HG02885 (cell line): ENCODE data around the gene CDK4.
A peak's percentile ranks its signal among the peaks of the same experiment; 100 is the strongest.

Source experiments
- ATAC-seq: cut with Tn5 transposase; IDR thresholded peaks from one replicate; pipeline ENCODE4 v1.9.1; 2021; ENCODE audit warnings: mild to moderate bottlenecking; ENCODE audit not compliant: unreplicated experiment, poor library complexity

The CDK4 gene

GRCh38 chr12:57741844-57742738 lies 10.0 kb downstream of the CDK4 start:
- peak; percentile 65 for ATAC-seq

GRCh38 chr12:57741413-57741789 lies 10.7 kb downstream of the CDK4 start:
- ATAC-seq: no peak

DNA sequence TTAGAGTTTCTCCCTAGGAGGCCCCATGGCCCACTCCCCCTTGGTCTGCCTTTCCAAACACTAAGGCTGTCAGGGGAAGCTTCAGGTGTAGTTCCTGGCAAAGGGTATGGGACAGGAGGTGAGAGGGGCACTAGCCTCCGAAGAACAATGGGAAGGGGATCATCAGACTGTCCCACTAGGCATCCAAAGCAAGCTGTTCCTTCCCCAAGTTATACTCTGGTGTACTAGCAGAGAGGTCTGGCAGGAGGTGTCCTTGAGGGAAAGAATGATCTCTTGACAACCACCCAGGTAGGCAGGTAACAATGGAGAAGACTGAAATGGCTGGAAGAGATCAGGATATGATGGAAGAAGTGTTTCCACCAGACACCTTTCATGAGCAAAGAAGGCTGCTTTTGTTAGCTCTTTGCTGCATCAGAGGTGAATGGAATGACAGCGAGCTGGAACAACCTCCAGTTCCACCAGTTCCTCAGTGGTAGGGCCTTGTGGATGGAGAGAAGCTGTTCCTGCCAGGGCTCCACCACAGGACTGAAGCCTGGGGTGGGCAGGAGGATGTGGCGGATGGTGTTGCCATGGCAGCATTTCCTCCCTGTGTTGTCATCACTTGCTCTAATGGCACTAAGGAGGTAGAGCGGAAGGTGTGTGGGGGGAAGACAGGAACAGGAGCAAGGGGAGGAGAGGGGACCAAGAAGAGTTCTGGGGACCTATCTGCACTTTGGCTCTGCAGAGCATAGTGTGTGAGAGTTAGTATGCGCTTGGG lies 11.3 kb downstream of the CDK4 start:
- ATAC-seq: peak; percentile 42

GRCh38 chr12:57739914-57740538 lies 12.1 kb downstream of the CDK4 start:
- no peak for ATAC-seq

- no peak for ATAC-seq
Measured at GRCh38 chr12:57739387-57739786, 12.7 kb downstream of the CDK4 start.

DNA sequence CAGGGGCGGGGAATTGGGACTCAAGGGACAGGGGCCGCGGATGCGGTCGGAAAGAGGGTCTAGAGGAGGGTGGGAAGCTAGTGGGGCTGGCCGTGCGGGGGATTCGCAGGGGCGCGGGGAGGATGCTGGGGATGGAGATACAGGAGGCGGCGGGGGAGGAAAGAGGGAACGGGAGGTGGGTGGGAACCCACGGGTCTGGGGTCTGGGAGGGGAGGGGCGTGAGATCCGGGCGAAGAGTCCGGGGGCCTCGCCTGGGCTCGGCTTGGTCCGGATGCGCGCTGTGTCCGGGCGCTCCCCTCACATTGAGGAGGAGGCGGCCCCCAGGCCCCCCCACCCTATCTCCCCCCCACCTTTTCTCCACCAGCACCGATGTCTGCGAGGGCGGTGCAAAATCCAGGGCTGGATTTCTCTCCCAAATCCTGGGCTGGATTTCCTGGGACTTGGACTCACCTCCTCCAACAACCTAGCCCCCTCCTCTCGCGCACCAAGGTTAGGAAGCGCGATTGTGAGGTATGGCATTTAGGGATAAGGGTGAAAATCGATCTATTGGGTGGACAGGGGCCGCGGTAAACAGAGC lies 13.4 kb downstream of the CDK4 start, which contains the start of gene AGAP2:
AGAP2 (minus strand) TSS at position 82 of the 577 bp plus-strand sequence. CDS start 496 bp downstream, outside the sequence.
- ATAC-seq: no peak

GRCh38 chr12:57737467-57738460 lies 14.3 kb downstream of the CDK4 start:
- no peak for ATAC-seq

DNA sequence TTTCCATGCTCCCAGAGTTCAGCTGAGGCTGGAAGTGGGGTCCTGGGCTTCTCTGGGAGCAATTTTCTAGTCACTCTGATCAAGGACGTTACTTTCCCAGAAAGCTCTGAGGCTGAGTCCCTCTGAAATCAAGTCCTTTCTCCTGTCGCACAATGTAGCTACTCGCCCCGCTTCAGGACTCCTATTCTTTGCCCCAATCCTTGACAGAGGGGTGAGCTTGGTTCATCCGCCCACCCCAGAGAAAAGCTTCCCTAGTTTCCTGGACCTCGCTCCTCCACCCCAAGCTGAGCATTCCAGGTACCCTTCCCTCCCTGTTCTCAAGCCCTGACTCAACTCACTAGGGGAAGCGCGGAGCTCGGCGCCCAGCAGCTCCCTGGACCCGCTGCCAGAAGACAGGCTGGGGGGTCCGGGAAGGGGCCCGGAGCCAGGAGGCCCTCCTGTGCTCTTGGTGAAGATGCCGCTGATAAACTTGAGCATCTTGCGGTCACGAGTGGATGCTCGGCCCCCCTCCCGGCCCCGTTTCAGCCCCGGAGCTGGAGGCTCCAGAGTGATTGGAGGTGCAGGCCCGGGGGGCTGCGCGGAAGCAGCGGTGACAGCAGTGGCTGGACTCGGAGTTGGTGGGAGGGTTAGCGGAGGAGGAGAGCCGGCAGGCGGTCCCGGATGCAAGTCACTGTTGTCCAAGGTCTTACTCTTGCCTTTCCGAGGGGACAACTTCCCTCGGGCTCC lies 15.2 kb downstream of the CDK4 start:
- no peak for ATAC-seq

- no peak for ATAC-seq
Measured at GRCh38 chr12:57735952-57736740, 16.0 kb downstream of the CDK4 start.

DNA sequence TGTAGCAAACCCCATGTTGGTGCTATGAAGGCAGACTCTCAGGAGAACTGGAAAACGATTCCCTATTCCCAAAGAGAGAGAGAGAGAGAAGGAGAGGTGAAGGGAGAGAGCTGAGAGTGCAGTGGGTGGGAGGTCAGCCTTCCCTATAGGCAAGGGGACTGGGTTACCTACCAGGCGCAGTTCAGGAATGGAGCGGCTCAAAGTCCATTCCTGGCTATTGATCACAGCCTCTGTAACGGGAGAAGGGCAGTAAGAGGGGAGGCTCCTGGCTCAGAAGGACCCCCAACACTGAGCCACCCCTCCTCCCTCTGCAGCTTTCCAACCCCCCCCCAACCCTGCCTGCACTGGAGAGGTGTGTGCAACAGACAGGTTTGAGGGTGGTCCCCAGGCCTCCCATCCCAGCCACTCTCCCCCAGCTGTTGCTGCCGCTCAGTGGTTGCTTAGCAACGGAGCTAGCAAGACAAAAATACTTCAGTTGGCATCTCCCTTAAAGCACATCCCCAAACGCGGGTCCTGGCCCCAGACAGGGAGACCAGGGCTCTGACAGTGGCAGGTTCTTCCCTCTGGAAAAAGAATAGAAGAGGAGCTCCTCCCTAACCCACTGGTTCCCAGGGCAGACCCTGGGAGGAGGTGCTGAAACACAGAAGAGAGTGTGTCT lies 16.8 kb downstream of the CDK4 start:
- ATAC-seq: no peak

DNA sequence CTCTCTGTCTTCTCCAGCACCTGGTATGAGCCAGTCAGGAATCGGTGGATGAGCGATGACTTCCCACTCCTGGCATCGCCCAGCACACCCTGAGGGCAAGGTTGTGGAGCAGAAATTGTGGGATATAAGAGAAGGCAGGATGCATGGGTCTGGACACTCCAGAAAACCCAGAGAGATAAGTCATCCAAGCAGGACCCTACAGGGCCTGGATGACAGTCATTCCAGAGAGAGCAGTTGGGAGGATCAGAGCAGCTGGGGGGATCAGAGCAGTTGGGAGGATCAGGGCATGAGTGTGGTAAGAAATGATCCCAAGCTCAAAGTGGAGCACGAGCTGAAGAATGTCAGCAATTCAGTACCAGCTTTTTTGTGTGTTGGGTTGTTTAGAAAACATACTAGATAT lies 17.5 kb downstream of the CDK4 start:
- no peak for ATAC-seq

DNA sequence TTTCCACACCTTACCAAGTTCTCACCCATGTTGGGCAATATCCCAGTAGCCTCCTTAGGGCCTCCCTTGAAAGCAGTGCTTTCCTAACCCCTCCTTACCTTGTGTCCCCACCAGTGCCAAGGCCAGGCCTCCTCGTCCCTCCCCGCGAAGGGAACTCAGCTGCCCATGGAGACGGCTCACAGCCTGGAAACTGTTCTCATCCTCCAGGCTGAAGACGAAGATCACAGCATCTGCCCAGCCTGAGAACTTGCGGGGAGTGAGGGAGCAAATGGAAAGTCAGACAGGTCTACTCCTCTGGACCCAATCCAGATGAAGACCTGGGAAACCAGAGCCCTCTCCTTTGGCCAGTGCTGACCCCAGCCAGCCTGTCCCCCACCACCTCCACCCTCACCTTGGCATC lies 18.2 kb downstream of the CDK4 start:
- no peak for ATAC-seq

- no peak for ATAC-seq
Measured at GRCh38 chr12:57732726-57733593, 19.1 kb downstream of the CDK4 start.

DNA sequence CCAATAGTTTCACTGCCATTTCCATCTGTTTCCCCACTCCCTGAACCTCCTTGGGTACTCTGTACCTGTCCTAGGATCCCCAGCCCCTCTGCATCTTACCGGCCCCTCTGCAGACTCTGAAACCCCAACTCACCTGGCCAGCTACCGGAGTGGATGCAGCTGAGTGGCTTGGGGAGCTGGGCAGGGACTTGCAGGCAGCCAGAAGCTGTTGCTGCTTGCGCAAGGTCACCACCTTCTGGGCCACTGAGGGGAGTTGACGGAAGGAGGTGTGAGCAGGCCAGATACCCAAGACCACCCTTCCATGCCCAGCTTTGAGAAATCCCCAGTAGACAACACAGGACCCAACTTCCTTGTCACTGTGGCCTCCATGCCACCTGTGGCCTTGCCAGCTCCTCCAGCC lies 19.8 kb downstream of the CDK4 start:
- no peak for ATAC-seq

DNA sequence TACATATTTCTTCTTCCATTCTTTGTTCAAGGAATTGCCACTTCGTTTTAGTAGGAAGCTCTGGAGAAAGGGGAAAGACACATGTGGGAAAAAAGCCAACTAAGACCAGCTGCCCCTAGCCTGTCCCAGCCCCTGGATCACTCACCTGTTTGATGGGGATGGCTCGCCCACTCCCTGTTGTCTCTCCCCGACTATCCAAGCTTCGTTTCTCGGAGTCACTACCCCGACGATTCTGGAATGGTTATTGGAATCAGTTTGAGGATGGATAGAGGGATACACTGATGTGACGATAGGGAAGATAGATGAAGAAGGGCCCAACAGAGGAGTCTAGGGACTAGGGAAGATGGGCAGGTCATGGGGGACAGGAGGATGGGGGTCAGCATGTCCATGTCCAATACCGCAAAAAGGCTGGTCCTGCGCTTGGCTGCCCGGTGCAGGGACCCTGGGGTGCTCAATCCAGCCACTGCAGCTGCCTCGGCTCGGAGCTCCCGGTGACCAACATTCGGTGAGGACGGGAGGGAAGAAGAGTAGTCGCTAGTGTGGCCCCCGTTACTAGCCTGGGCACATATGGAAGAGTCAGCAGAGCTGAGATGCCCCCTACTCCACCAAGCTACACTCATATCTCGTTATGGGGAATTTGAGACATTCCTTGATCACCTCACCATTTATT lies 20.6 kb downstream of the CDK4 start:
- ATAC-seq: no peak
